Esophagus (tissue), 2 donors: Measurements from ENCODE around the gene RIGI. TPM values are rescaled to one million over a fixed set of nuclear protein-coding genes. Genes with fewer than 3 reads are reported as not detected.

ENCODE experiments used
- H3K27ac ChIP-seq, 2 donors: one replicate each; pipeline ENCODE4 v1.5.1; 2013; ENCODE audit warnings: low read depth in 2 of 2, mild to moderate bottlenecking in 2 of 2, inconsistent platforms in 1 of 2, low read length in 1 of 2, moderate library complexity in 1 of 2
- H3K27me3 ChIP-seq, 2 donors: one replicate each; pipeline ENCODE4 v1.6.1; 2013; ENCODE audit warnings: low read length in 2 of 2, control low read depth in 1 of 2, mild to moderate bottlenecking in 1 of 2; ENCODE audit not compliant: insufficient read depth in 2 of 2, control insufficient read depth in 1 of 2
- H3K36me3 ChIP-seq, 2 donors: one replicate each; pipeline ENCODE4 v1.6.1; 2013; ENCODE audit warnings: low read length in 1 of 2; ENCODE audit not compliant: control insufficient read depth in 2 of 2, insufficient read depth in 2 of 2
- H3K4me1 ChIP-seq, 2 donors: one replicate each; pipeline ENCODE4 v1.6.1; 2013; ENCODE audit warnings: low read length in 1 of 2; ENCODE audit not compliant: control insufficient read depth in 2 of 2, insufficient read depth in 2 of 2
- H3K4me3 ChIP-seq, 2 donors: one replicate each; pipeline ENCODE4 v1.5.1; 2013; ENCODE audit warnings: low read length in 2 of 2, mild to moderate bottlenecking in 2 of 2, low read depth in 1 of 2, moderate library complexity in 1 of 2
- H3K9me3 ChIP-seq, 2 donors: one replicate each; pipeline ENCODE4 v1.6.1; 2013; ENCODE audit warnings: mild to moderate bottlenecking in 2 of 2, low read depth in 1 of 2, low read length in 1 of 2, moderate library complexity in 1 of 2; ENCODE audit not compliant: control insufficient read depth in 2 of 2, insufficient read depth in 1 of 2
- WGBS, 2 donors: extraction: QIAGEN DNeasy Blood & Tissue Kit; methylation state at CpG; one replicate each; pipeline ENCODE4 v1.1.7; 2013; 5-methylcytosine and 5-hydroxymethylcytosine counted together
- polyA plus RNA-seq, 2 donors: library from polyadenylated mRNA; stranded (reverse); fragments of 200-250 nt; gene quantifications; one replicate each; pipeline ENCODE4 v1.2.3, GENCODE V29; 2013
- donor health status: healthy with polysubstance abuse.
- donor health status: Bipolar disorder and iron deficiency.

Gene RIGI
- polyA plus RNA-seq: 1 to 10 TPM; 4.5 to 4.7 TPM

DNA sequence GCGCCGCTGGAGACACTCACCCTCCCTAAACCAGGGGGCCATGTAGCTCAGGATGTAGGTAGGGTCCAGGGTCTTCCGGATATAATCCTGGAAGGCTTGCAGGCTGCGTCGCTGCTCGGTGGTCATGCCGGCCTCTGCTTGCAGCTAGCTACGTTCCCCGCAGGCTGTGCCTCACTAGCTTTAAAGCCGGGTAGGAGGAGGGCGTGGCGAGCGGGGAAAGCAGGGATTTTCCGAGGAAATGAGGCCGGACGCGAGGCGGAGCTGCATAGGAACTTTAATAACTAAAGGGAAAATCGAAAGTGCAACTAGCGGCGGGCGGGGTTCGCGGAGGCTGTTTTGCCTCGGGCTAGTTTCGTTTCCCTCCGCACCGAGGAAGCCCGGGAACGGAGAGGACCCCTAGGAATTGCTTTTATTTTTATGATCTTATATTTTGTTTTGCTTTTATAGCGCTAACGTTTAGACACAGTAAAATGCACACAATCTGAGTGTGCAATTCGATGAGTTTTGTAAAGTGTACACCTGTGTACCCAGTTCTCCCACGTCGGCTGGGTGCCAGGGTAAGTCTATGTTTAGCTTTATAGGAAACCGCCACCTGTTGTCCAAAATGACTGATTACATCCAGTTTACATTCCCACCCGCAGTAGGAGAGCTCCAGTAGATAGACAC, at the start of gene RIGI:
Gene RIGI, minus strand, starts transcription at position 156 of the 666 bp plus-strand sequence. Its CDS starts 30 bp downstream, at position 126.
- Histone ChIP-seq H3K36me3 (no peaks in the 10 kb centered on the region), H3K27ac (peak within 1 kb of the TSS; percentile 69 to 95), H3K4me1 (peaks cover 0 to 3% of the 10 kb centered on the region in 2 donors), H3K9me3 (no peaks in the 10 kb centered on the region), H3K4me3 (peak within 1 kb of the TSS; percentile 59 to 92), H3K27me3 (no peaks in the 10 kb centered on the region)
- WGBS, 2 donors: 0 to 1% methylated on average over 37 of the region's 37 CpGs

DNA sequence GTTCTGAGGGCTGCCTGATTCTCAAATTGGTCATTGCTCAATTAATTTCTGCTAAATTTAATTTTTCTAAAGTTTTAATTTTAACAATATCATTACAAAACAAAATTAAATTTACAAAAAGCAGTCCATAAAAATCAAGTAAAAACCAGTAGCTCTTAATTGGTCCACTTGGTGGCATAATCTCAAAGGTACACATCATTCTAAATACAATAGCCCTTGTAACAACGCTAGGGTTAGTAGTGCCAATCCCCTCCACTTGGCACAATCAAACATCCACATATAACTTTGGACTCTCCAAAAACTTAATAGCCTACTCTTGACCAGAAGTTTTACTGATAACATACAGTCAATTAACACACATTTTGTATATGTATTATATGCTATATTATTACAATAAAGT, 48.9 kb upstream of the RIGI start:
- Histone ChIP-seq H3K4me1 (peaks cover 0 to 2% of the 10 kb centered on the region in 2 donors), H3K9me3 (no peaks in the 10 kb centered on the region), H3K27me3 (no peaks in the 10 kb centered on the region), H3K4me3 (no peak overlapping the region), H3K27ac (no peak overlapping the region), H3K36me3 (peaks cover 0 to 2% of the 10 kb centered on the region in 2 donors)
- 39 to 53% methylated on average over 1 of the region's 1 CpG for WGBS, 2 donors

DNA sequence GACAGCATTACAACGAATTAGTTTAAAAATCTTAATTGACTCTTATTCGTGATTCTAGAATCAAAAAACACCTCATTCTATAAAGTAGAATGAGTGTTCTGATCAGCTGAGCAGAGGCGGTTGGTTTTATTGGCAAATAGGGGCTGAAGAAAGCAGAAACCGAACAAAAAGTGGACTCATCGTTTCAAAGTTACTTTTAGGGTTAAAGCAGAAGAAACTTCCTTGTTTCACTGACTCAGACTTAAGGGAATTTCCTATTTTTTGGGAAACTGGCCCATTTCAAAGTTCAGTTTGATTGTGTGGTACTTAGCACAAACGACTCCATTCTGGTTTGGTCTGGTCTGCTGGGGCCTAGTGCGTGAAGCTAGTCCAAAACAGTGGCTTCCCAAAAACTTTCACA, 47.8 kb upstream of the RIGI start:
- Histone ChIP-seq H3K9me3 (no peaks in the 10 kb centered on the region), H3K36me3 (peaks cover 0 to 2% of the 10 kb centered on the region in 2 donors), H3K4me3 (no peak overlapping the region), H3K27me3 (no peaks in the 10 kb centered on the region), H3K27ac (no peak overlapping the region), H3K4me1 (peaks cover 0 to 2% of the 10 kb centered on the region in 2 donors)
- 84% methylated on average over 7 of the region's 7 CpGs for WGBS, 2 donors

DNA sequence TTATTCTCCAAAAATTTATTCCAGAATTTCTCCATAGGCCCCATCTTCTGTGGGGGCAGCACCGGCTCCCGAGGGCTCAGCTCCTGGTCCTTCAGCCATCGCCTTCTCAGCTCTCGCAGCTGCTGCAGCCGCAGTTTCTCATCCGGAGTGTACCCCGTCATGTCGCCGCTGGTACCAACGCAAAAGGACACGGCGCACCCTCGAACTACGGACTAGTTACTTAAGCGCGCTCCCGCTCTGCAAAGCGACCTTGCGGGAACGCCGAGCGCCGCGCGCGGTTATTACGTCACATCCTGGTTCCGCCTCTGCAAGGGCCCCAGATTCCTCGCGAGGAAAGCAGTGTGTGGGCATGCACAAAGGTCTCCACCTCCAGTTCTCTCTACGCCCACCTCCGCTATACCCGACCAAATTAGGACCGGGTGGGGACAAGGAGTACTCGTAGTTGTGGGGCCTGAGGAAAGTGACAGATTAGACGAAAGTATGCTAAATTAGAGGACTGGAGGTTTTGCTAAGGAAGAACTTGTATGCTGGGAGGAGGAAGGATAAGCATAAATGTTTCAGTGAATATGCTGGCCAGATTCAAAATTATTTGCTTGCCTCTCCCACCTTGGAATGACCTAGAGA, 47.0 kb upstream of the RIGI start, which contains the start of gene NDUFB6:
Gene NDUFB6, minus strand, starts transcription at position 260 of the 624 bp plus-strand sequence. Its CDS starts 99 bp downstream, at position 161.
- Histone ChIP-seq H3K36me3 (peaks cover 0 to 2% of the 10 kb centered on the region in 2 donors), H3K4me3 (peak within 1 kb of the TSS; percentile 87 to 98)
- WGBS, 2 donors: 0% methylated on average over 36 of the region's 36 CpGs

DNA sequence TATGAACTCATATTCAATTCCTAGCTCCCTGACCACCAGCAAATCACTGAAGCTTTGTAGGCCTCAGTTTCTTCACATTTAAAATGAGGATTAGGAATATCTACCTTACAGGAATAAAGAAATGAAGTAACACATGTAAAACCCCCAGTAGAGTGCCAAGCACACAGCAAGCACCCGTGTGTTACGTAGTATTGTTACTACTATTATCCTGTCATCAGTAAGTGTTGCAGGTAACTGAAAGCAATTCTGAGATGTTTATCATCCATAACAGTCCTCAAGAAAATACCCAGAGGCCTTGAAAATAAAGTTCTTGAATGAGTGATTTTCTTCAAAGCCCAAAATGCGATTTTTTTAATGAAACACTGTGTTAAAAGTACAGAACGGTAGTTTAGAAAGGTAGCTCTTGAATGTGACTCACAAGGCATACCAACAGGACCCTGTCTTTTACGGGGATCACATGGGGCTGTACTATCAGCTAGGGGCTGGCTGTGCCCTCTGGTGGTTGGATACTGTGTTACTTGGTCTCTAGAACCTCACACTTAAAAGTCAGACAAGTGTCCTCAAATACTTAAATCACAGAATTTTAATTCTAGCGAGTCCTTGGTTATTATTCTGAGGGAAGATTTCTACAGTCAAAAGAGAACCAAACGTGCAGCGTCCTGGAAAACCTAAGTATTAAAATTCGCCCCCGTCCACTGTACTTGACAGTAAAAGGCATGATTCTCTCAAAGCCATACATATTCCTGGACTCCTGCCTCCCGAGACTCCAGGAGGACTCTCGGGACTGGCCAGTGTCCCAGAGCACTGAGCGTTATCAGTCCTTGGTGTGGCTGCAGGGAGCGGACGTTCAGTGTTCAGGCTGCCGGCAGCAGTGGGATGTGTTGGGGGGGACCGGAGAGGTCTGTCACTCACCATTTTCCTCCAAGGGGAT, 46.2 kb upstream of the RIGI start:
- WGBS, 2 donors: 1% methylated on average over 17 of the region's 17 CpGs
- Histone ChIP-seq H3K27me3 (no peaks in the 10 kb centered on the region), H3K4me1 (peaks cover 0 to 2% of the 10 kb centered on the region in 2 donors), H3K9me3 (no peaks in the 10 kb centered on the region), H3K4me3 (peak overlapping the region; percentile 87 to 98), H3K27ac (peak overlapping the region; percentile 96 to 97), H3K36me3 (peaks cover 0 to 2% of the 10 kb centered on the region in 2 donors)

More for the DNA sequence above, 47.0 kb upstream of the RIGI start, which contains the start of gene NDUFB6:
- Histone ChIP-seq H3K9me3 (no peaks in the 10 kb centered on the region), H3K27me3 (no peaks in the 10 kb centered on the region), H3K4me1 (peaks cover 0 to 2% of the 10 kb centered on the region in 2 donors), H3K27ac (peak within 1 kb of the TSS; percentile 96 to 97)

DNA sequence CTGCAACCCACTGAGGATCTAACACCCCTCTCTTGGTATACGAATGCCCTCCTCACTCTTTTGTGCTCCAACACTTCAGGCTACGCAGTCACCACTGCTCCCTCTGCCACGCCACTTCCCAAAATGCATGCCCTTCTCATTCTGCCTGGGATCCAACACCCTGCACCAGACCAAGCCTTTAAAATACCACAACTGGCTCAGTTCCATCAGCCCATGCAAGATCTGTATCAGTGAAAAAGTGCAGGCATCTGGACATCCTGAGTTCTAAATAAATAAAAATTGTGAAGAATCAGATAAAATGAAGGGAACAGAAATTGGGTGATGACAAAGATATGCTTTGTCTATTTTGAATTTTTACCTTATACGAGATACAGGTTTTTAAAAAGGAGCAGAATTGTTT, 44.3 kb upstream of the RIGI start:
- no peak overlapping the region for H3K4me3 ChIP-seq
- H3K27me3 ChIP-seq: no peaks in the 10 kb centered on the region
- peaks cover 0 to 2% of the 10 kb centered on the region in 2 donors for H3K4me1 ChIP-seq
- H3K9me3 ChIP-seq: no peaks in the 10 kb centered on the region
- H3K36me3 ChIP-seq: peaks cover 0 to 11% of the 10 kb centered on the region in 2 donors
- no peak overlapping the region for H3K27ac ChIP-seq
- WGBS, 2 donors: 90 to 92% methylated on average over 4 of the region's 4 CpGs

DNA sequence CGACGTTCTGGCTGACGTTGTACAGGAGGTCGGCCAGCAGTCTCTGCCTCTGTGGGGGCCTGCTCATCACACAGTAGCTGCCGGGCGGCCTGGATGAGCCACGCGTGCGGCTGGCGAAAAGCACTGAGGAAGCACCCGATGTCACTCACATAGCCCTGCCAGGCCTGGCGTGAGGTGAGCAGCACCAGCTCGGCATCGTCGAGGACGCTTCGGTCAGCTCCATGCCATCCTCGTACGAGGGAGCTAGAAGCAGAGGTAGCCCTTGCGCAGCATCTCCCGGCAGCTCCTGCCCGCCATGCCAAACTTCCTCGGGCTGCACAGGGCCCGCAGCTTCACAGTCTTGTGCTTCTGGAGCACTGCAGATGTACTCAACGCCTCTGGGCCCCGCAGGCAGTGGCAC, 40.8 kb upstream of the RIGI start:
- 95 to 96% methylated on average over 26 of the region's 26 CpGs for WGBS, 2 donors
- no peaks in the 10 kb centered on the region for H3K27me3 ChIP-seq
- H3K9me3 ChIP-seq: no peaks in the 10 kb centered on the region
- peaks cover 0 to 11% of the 10 kb centered on the region in 2 donors for H3K36me3 ChIP-seq
- H3K27ac ChIP-seq: no peak overlapping the region
- H3K4me1 ChIP-seq: peaks cover 0 to 2% of the 10 kb centered on the region in 2 donors
- no peak overlapping the region for H3K4me3 ChIP-seq

DNA sequence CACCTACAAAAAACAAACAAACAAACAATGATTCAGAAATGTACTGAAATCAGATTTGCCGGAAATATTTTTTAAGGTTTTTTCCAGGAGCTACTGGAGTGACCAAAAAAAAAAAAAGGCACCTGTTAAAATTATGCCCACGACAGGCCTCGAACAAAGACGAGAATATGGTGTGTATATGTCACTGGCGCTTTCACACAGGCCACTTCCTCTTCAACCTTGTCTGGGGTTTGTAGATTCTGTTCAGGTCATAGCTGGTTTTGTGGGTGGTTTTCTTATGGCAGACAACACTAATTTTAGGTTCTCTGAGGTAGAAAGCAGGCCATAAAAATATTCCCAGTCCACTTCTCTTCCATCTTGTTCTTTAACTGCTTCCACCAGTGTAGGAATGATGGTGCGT, 40.0 kb upstream of the RIGI start:
- Histone ChIP-seq H3K9me3 (no peaks in the 10 kb centered on the region), H3K4me1 (peaks cover 0 to 2% of the 10 kb centered on the region in 2 donors), H3K27ac (no peak overlapping the region), H3K36me3 (peaks cover 0 to 11% of the 10 kb centered on the region in 2 donors), H3K4me3 (no peak overlapping the region), H3K27me3 (no peaks in the 10 kb centered on the region)
- WGBS, 2 donors: 86 to 89% methylated on average over 6 of the region's 6 CpGs

DNA sequence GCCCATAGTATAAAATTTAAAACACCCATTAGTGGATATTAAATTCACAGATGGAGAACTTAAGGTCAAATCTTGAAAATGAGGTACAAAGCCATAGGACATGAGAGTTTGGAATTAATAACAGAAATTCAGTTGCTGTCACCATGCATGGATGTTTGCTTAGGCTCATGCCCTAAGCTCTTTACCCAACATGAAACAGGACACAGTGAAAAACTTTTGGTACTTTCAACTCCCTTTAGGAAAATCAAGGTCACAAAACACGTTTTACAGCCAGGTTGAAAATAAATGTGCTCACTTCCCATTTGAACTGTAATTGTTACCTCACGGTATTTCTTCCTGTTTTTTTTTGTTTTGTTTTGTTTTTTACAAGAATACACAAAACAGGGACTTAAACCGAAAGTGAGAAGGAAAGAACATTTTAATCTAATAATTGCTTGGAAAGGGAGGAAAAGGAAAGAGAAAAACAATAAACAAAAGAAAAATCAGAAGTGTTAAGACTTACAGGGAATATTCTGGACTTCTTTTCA, 32.5 kb upstream of the RIGI start:
- Histone ChIP-seq H3K4me3 (no peak overlapping the region), H3K36me3 (no peaks in the 10 kb centered on the region), H3K27me3 (no peaks in the 10 kb centered on the region), H3K4me1 (no peaks in the 10 kb centered on the region), H3K27ac (no peak overlapping the region), H3K9me3 (no peaks in the 10 kb centered on the region)
- 62 to 70% methylated on average over 3 of the region's 3 CpGs for WGBS, 2 donors
